Stimulated activated CD8-positive, alpha-beta memory T cell treated with anti-CD3 and anti-CD28 coated beads, Interleukin-12 subunit alpha, Interleukin-12 subunit beta, amount 100 ng/mL, for 4 hours (primary cell): Measurements from ENCODE around the gene IHH.

Source experiments
- DNase-seq: peaks from one replicate; pipeline ENCODE4 v3.0.0-alpha.2; 2020; ENCODE audit warnings: low read depth

IHH gene

DNA sequence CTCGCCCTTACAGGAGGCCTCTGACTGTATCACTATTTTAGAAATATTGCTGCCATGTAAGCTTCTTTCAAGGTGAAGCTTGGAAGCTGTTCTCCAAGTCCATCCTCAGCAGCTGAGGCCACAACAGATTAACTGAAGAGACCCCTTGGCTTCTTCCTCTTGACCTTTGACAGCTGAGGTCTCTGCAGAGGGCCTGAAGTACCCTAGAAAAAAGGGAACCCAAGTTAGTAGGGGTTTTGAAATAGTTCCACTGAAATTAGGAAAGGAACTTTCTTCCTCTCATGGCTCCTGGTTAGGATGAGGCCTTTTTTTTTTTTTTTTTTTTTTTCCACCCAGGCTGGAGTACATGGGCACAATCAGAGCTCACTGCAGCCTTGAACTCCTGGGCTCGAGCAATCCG is 15.5 kb upstream of the IHH start:
- no peak for DNase-seq

DNA sequence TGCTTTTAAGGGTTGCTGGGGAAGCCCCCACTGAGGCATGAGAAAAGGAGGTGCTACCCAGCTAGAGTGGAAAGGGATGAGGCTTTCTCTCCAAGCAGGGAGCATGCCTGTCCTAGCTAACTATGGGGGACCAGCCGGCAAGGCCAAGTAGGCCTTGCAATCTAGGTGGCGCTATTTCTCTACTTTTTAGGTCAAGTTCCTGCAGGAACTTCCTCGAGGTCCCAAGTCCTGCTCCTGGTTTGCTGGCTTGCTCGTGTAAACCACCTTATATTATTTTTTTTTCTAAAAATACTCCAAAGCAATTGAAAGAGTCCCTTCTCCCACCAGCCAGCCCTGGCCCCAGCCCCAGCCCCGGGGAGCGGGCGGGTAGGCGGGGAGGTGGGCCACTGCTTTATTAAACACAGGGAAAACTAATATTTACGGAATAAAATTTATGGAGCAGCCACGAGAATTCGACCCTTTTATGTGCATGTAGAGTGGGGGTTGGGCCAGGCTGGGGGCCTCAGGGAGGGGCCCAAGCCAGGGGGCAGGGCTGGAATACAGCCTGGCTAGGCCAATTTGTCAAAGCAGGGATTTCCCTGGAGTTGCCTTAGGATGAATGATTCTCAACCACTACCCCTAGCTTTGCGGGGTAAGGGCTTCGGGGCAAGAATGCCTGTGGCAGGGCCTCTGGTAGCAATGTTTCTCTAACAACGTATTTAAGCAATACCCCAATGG is 12.8 kb upstream of the IHH start:
- no peak for DNase-seq

DNA sequence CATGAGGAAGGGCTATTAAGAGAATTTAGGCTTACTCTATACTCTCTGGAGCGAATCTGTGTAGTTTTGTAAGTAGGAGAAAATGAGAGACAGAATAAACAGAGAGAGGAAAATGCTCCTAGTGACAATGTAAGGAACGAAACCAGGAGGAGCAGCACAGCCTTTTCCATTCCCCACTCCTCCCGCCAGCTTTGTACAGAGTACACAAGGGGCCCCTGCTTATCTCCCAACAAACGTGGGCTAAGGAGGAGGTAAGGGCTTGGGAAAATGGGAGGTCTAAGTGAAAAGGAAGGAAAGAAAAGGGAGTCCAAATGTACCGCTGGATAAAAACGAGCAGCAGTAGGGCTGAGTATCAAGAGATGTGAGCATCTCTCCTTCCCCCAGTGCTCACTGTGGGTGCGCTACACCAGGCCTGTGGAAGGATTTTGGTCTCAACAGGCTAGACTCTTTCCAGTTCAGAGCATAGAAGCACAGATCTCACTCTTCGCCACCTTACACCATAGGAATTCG is 12.1 kb upstream of the IHH start:
- no peak for DNase-seq

DNA sequence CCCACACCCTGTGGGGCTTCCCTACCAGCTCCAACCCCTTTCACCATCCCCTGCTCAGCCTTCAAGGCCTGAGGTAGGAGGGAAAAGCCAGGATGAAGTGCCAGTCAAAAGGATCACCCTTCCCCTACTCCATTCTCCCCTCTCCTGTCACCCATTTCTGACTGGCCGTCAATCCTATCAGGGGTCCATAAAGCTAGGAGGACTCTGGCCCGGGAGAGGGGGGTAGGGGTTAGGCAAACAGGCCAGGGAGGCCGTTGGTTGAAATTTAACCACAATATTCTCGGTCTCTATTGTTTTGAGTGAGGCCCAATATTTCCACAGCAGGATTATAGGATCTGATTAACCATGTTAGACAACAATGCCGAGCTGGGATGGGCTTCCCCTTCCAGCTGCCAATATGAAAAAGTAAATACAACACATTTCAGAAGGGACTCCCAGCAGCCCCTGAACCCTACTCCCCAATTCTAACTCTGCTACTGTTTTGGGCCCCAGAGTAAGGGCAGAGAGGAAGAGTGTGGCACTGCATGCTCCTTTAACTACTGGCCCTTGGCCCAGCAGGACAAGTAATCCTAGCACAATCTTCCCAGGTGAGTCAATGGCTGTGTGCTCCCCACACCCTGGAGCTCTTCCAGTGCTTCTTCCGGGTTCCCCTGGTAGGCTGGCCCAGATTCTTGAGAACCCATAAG is 10.6 kb upstream of the IHH start:
- DNase-seq: no peak

DNA sequence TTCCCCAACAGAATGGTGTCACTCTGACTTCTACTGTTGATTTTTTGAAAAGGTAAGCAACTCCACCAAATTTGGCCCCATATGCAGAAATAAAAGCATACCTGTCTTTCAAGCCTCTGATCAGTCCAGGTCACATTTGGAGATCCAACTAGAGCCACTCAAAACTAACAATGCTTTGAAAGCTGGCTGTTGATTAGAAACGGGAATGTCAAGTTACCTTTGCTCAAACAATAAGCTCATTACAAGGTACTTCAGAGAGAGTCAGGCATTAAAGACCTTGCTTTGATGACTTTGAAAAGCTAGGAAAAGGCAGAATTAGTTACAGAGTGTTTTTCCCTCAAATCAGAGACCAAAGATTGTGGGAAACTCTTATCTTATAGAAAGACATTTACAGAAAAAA is 4.8 kb upstream of the IHH start:
- no peak for DNase-seq

DNA sequence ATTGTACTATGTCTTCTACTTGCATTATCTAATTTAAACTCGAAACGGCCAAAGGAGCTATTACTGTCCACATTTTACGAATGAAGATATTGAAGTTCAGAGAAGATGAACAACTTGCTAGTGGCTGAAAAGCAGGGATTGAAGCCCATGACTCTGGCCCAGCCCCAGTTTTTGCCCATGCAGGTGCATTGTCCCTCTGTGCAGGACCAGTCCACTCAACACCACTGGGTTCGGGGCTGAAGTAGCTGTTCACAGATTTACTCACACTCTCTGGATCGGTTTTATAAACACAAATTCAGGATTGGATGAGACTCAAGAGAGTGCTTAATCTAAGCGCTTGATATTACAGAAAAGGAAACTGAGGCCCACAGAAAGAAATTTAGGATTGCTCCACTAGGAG is 1.4 kb upstream of the IHH start:
- no peak for DNase-seq

DNA sequence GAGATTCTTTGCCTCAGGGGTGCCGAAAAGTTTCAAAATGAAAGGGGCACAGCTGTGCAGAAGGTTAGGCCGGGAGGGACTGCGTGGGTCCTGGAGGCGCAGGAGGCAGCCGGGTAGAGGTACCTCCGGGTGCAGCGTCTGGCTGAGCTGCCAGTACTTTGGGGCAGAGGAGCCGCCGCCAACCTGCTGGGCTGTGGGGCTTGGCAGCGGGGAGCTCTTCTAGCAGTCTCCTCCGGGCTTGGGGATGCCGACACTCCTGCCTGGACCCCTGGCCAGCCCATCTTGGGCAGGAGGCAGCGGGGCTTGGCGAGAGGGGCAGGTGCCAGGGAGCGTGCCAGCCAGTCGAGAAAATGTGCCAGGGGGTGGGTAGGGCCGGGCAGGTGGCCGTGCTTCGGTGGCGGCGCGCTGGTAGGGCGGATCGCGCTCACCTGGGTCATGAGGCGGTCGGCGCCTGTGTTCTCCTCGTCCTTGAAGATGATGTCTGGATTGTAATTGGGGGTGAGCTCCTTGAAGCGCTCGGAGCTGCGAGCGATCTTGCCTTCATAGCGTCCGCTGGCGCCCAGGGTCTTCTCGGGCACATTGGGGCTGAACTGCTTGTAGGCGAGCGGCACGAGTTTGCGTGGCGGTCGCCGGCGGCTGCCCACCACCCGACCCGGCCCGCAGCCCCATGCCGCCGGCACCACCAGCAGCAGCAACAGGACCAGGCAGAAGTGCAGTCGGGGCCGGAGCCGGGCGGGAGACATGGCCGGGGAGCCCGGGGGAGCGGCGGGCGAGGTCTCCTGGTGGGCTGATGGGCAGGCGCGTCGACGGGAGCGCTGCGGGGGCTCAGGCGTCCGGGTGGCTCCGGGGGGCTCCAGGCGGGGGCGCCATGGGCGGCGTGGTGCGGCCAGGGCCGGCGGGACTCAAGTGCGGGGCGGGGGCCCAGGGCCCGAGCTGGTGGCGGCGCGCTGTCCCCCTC is 717 bp downstream of the IHH start:
- DNase-seq: no peak

DNA sequence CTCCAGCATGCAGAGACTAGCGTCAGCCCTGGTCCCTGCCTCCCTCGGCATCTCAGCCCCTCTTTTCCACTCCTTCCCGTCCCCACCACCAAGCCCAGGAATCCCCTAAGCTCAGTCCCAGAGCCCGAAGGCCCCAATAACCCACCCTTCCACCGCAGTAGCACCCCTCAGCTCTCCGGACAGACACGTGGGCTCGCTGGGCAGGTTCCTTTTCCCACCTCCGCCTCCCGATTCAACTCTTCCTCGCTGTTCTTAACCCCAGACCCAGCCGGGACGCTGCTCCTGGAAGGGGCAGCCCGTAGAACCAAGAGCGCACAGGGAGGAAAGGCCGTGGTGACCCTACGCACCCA is 1.4 kb downstream of the IHH start:
- no peak for DNase-seq

DNA sequence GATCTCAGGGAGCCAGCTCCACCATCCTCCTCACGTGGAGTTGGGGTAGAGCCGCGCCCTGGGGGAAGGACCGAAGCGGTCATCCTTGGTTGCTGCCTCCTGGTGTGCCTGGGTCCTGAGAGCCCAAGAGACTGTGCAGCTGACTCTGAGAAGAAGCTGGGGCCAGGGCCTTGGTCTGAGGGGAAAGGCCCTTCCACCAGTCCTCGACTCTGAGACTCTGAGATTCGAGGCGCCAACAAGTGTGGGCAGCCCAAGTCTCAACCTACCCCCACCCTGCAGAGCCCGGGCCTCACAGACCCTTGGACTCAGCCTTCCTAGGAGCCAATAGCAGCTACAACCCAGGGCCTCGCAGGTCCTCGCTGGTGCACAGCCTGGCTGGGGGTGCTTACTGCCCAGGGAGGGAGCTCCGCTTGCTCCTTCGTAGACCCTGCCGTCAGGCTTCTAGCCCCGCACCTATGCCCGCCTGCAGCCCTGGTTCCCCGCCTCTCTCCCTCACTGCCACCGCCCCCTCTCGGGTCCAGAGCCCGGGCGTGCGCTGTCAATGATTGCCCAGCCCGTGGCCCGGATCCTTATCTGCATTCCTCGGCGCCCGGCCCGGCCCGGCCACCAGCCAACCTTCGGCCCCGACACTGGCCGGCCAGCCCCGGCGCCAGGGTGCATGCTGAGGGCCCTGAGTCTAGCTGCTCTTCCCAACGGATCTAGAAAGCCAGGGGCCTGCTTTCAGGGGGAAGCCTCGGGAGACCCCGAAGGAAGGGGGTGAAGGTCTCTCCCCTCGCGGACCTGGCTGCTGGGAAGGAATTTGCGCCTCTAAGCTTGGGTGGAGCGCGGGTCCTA is 2.0 kb downstream of the IHH start:
- no peak for DNase-seq

DNA sequence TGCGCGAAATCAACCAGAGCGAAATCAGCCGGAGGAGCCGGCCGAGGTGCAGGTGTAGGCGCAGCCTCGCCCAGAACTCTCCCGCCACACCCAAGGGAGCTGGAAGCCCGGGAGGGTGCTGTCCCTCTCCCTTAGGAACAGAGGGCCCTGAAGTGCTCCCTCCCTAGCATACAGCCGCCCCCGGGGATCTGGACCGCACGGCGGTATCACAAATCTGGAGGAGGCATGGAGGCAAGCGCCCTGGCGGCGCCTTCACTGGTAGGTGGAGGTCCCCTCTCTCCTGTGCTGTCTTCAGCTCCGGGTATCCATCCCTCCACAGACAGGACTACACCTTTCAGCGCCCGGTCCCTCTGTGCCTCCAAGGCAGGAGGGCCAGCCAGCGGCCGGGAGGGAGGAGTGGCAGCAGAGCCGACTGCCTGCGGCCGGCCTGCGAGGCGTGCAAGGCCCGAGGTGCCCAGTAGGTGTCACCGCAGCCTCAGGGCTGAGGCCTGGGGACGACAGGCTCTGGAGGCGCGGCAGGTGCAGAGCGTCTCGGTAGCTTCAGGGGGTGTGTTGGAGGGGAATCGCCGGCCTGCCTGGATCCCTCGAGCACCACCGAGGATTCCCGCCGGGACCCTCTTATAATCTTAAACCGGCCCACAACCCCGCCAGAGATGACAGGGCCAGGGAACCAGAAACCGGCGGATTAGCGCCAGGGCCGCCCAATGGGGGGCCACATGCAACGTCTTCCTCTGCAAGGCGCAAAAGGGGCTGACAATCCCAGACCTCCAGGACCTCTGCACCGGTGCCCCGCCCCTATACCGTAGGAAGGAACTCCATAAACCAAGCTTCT is 2.8 kb downstream of the IHH start:
- peak; percentile 63 for DNase-seq

DNA sequence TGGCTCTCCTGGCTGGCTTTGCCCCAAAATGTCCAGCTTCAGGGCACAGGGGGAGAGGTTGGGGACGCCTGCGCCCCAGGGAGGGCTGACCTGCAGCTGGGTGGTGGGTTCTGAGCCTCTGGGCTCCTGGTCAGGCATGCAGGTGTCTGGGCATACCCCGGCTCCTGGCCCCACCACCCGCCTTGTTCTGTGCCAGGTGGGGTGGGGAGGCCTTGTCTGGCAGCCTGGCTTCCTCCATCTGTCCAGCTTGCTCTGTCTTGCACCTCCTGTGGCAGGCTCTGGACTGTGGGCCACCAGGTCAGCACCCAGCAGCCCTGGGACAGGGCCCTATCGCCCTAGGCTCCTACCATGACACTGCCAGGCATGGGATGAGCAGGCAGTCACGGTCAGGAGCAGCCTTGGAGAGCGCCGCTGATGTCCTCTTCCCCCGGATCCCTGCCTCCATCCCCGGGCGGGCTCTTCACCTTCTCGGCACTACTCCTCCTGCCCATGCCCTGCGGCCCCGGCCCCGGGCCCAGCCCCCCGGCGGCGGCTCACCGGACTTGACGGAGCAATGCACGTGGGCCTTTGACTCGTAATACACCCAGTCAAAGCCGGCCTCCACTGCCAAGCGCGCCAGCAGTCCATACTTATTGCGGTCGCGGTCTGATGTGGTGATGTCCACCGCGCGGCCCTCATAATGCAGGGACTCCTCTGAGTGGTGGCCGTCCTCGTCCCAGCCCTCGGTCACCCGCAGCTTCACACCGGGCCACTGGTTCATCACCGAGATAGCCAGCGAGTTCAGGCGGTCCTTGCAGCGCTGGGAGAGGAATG is 3.6 kb downstream of the IHH start:
- no peak for DNase-seq

DNA sequence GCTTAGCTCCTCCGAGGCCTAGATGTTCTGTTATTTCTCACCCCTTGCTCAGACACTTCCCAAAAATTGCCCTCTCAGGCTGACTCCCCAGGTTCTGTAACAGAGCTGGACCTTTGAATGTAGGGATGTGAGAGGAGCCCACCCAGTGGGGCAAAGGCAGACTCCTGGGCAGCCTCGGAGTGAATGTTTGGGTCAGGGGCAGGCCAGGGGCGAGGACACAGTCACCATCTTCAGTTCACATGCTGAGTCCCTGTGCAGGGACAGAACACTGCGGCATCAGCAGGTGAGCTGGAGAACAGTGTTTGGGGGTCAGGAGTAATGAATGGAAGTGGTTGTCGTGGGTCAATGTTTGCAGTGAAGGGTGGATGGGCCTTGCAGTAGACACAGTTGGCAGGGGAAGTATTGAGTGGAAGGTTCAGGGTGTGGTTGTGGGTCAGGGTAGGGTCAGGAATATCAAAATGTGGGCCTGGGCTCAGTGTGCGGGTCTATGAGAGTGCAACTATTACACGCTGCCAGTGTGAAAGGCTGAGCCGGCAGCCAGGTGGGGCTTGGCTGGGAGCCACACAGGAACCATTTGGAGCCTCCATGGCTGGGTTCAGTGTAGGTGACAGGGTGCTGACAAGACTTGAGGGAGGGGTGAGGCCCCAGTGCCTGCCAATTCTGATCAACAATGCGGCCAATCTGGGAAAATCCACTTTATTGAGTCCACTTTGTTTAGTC is 4.4 kb downstream of the IHH start:
- DNase-seq: no peak

DNA sequence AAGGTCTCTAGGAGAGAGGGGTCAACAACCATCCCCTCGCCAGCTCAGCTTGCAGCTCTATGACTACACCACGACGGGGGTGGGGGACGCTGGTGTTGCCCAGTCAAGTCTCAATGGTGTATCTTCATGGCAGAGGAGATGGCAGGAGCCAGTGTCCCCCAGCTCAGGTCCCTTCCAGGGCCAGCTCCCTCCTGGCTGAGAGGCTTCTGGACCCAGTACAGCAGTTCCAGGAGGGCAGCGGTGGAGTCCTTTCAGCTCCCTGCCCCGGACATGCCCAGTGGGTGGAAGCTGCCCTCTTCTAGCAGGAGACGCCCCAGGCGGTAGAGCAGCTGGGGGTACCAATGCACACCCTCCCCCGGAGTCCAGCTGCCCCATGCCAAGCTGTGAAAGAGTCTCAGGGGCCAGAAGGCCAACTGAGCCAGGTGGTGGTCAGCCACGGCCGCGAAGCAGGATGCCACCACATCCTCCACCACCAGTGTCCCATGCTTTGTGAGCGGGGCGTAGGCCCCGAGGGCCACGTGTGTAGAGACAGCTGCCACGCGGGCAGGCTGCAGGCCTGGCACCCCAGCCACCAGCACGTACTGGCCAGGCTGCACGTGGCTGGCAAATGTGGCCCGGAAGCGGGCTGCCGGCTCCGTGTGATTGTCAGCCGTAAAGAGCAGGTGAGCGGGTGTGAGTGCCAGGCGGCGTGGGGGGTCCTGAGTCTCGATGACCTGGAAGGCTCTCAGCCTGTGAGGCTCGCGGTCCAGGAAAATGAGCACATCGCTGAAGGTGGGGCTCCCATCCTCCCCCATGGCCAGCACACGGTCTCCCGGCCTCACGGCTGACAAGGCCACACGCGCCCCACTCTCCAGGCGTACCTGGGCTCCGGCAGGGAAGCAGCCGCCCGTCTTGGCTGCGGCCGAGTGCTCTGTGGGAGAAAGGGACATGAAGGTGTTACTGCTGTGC is 5.5 kb downstream of the IHH start:
- DNase-seq: no peak

DNA sequence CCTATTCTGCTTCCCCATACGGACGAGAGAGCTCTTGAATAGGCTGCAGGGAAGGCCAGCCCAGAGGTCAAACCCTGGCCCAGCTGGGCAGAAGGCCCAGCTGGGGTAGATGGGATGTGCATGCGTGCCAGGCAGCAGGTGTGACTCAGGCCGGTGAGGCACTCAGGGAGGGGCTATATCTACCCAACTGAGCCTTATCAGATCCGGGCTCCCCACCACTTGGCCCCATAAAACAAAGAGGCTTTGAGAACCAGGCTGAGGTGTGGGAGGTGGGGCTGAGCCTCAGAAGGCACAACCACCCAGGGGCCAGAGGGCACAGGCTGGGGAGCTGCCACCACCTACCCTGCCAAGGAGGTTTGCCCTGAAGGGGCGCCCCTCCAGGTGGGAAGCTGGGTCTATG is 11.4 kb downstream of the IHH start:
- DNase-seq: no peak

DNA sequence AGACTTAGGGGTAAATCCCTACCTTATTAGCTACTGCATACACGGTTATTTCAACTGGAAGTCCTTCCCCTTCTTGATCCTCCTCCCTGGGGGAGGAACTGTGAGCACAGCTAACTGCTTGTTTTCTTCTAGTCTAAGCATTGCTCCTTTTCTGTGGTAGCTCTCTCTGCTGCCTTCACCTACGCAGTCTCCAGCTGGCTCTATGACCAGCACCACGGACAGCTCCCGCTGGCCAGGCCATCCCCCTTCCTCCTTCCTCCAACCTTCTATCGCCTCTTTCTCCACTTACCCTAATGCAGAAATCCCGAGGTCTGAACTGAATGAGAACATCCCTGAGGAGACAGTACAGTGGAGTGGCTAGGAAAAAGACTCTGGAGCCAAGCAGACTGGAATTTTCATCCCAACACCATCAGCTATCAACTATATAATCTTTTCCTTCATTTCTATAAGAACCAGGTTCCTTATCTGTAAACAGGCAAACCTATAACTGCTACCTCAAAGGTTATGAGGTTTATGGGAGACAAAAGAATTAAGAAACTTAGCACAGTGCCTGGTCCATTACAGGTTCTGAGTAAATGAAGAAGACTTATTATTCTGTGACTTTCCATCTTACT is 14.7 kb downstream of the IHH start:
- DNase-seq: no peak

DNA sequence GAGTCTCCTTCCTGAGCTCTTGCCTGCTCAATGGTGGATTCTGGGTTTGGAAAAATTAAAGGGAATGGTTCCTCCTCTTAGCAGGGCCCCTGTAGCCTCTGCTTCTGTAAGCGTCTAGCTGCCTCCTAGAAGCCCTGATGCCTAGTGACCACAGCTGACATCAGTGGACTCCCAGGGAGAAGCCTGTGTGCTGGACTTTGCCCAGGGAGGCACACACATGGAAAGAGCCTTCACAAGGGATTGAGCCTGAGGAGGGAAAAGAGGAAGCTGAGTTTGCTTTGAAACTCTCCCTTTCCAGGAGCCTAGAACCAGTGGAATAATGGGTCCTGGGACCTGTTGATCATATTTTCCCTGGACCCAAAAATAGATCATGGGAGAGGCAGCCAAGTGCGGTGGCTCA is 18.0 kb downstream of the IHH start:
- DNase-seq: no peak

DNA sequence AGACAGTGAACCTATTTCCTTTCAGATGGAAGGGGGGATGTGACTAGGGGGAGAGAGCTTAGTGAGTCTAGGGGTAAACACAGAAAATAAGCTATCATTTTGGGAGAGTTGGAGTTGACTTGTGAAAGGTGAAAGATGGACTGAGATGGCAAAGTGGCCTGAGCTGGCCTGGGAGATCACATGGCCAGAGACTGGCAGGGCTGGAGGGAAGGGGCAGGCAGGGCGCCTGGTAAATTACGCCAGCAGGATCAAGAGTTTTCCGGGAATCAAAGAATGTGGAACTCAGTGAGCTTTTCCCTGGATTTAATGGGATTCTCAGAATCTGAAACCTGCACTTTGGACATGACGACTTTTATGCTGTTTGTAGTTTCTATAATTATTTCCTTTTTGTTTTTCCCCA is 18.6 kb downstream of the IHH start:
- DNase-seq: no peak

DNA sequence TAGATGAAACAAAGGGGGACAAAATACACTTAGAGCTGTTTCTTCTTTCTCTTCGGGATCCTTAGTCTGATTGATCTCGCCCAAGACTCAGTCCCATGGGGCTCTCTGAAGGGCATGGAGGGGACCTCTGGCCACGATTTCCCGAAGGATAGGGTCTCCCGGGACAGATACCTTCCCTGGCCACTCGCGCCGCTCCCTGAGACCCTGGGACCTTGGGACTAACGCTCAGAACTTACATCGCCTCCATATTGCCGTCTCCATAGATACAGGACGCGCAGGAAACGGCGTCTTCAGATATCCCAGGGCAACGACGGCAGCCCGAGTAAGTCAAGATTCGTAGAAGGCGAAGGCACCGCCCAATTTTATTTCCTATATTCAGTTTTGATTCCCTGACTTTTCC is 19.5 kb downstream of the IHH start, which contains the start of gene CFAP65:
TSS of gene CFAP65 (minus strand) at position 265 of the 400 bp plus-strand sequence. CDS start 2,468 bp downstream, outside the sequence.
- no peak for DNase-seq
